ENCODE data around the gene NOCT. TPM values are rescaled to one million over a fixed set of nuclear protein-coding genes. Genes with fewer than 3 reads are reported as not detected.

Gene NOCT
- total RNA-seq, 1 experiment from 2014 or later = 17.1 TPM

GRCh38 chr4:139078926-139079325 is 63.3 kb downstream of the NOCT start:
- in situ Hi-C loops (cut with HindIII; ENCODE audit: low pct_unique_long_range_greater_than_20kb, low sequenced_read_pairs) (no loop called here), intact Hi-C loops (cut with micrococcal nuclease; ENCODE audit: unreplicated experiment) (no loop called here)
- CTCF ChIA-PET = no interaction called here
- peaks cover 2% of the 10 kb centered on the region; the same call in 1 of the 2 replicates for H3K36me3 ChIP-seq (ENCODE audit: control insufficient read depth, insufficient read depth, low read length)
- no peak overlapping the region for H3K27ac ChIP-seq (ENCODE audit: low read length)
- H3K9me3 ChIP-seq (ENCODE audit: control insufficient read depth, insufficient read depth, low read depth, low read length) = no peaks in the 10 kb centered on the region
- no TSS peak for BruUV-seq (replicated peaks)
- DNase-seq (ENCODE audit: low read depth, low spot score) (no peak), ATAC-seq (no peak)
- H3K4me1 ChIP-seq (ENCODE audit: control insufficient read depth, insufficient read depth, low read length) = peaks cover 21% of the 10 kb centered on the region
- H3K4me3 ChIP-seq (ENCODE audit: low read depth in 2 of 2, low read length in 2 of 2) = no peak overlapping the region
- POLR2A ChIA-PET = interaction anchor here (0.6 kb wide), 1 partner anchor 36 kb away, joined by 7 read pairs; no protein-coding TSS in a partner anchor
- TF ChIP-seq SIN3A (IDR thresholded peaks at IDR 0.05; ENCODE audit: borderline replicate concordance, insufficient read depth, low read depth, low read length) (no peak), TCF7L2 (IDR thresholded peaks at IDR 0.05; ENCODE audit: low read depth, low read length) (no peak), REST (IDR thresholded peaks at IDR 0.05; ENCODE audit: insufficient read depth in 1 of 2, low read depth in 2 of 2, low read length in 1 of 2) (no peak), POLR2AphosphoS5 (IDR thresholded peaks at IDR 0.05; ENCODE audit: low read depth, low read length) (no peak)
- TF ChIP-seq, protein P1, sequence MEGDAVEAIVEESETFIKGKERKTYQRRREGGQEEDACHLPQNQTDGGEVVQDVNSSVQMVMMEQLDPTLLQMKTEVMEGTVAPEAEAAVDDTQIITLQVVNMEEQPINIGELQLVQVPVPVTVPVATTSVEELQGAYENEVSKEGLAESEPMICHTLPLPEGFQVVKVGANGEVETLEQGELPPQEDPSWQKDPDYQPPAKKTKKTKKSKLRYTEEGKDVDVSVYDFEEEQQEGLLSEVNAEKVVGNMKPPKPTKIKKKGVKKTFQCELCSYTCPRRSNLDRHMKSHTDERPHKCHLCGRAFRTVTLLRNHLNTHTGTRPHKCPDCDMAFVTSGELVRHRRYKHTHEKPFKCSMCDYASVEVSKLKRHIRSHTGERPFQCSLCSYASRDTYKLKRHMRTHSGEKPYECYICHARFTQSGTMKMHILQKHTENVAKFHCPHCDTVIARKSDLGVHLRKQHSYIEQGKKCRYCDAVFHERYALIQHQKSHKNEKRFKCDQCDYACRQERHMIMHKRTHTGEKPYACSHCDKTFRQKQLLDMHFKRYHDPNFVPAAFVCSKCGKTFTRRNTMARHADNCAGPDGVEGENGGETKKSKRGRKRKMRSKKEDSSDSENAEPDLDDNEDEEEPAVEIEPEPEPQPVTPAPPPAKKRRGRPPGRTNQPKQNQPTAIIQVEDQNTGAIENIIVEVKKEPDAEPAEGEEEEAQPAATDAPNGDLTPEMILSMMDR (IDR thresholded peaks at IDR 0.05) = no peak
- H3K27me3 ChIP-seq (ENCODE audit: control insufficient read depth, insufficient read depth, low read length) = no peaks in the 10 kb centered on the region

- Histone ChIP-seq H3K4me3 (ENCODE audit: low read depth in 2 of 2, low read length in 2 of 2) (peak overlapping the region; percentile 88 to 95), H3K27me3 (ENCODE audit: control insufficient read depth, insufficient read depth, low read length) (no peaks in the 10 kb centered on the region), H3K4me1 (ENCODE audit: control insufficient read depth, insufficient read depth, low read length) (peaks cover 23% of the 10 kb centered on the region), H3K36me3 (ENCODE audit: control insufficient read depth, insufficient read depth, low read length) (peaks cover 2% of the 10 kb centered on the region; the same call in 1 of the 2 replicates), H3K9me3 (ENCODE audit: control insufficient read depth, insufficient read depth, low read depth, low read length) (no peaks in the 10 kb centered on the region), H3K27ac (ENCODE audit: low read length) (peak overlapping the region; percentile 95)
- in situ Hi-C loops (cut with HindIII; ENCODE audit: low pct_unique_long_range_greater_than_20kb, low sequenced_read_pairs) (no loop called here), intact Hi-C loops (cut with micrococcal nuclease; ENCODE audit: unreplicated experiment) (no loop called here)
- peak; percentile 92 for ATAC-seq
- BruUV-seq (replicated peaks) = no TSS peak
- TF ChIP-seq TCF7L2 (IDR thresholded peaks at IDR 0.05; ENCODE audit: low read depth, low read length) (no peak), SIN3A (IDR thresholded peaks at IDR 0.05; ENCODE audit: borderline replicate concordance, insufficient read depth, low read depth, low read length) (peak; percentile 92)
- CTCF ChIA-PET = no interaction called here
- POLR2A ChIA-PET = interaction anchor here (0.6 to 0.7 kb wide), 3 partner anchors 87 to 1667 kb away, joined by 4 to 18 read pairs (median 4); partner anchors contain the start of gene ELF2
- peak; percentile 87 for DNase-seq (ENCODE audit: low read depth, low spot score)
Observed at GRCh38 chr4:139082750-139083606, 67.4 kb downstream of the NOCT start.

DNA sequence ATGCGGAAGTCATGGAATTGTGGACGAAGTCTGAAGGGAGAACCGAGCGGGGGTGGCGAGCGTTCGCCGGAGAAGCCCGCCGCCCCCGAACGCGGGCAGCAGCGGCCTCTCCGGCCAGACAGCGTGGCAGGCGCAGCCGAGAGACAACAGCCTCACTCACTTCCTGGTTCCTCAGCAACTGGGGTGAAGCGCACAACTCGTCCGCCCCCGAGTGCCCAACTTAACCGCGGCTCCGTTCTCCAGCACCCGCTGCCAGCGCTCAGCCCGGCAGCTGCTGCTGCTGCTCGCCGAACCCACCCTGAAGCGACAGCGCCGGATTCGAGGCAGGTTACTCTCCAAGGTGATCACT is 68.0 kb downstream of the NOCT start:
- Histone ChIP-seq H3K9me3 (ENCODE audit: control insufficient read depth, insufficient read depth, low read depth, low read length) (no peaks in the 10 kb centered on the region), H3K27ac (ENCODE audit: low read length) (peak overlapping the region; percentile 95), H3K4me1 (ENCODE audit: control insufficient read depth, insufficient read depth, low read length) (peaks cover 19% of the 10 kb centered on the region), H3K36me3 (ENCODE audit: control insufficient read depth, insufficient read depth, low read length) (peaks cover 2% of the 10 kb centered on the region; the same call in 1 of the 2 replicates), H3K27me3 (ENCODE audit: control insufficient read depth, insufficient read depth, low read length) (no peaks in the 10 kb centered on the region), H3K4me3 (ENCODE audit: low read depth in 2 of 2, low read length in 2 of 2) (peak overlapping the region; percentile 88 to 95)
- in situ Hi-C loops (cut with HindIII; ENCODE audit: low pct_unique_long_range_greater_than_20kb, low sequenced_read_pairs) (no loop called here), intact Hi-C loops (cut with micrococcal nuclease; ENCODE audit: unreplicated experiment) (no loop called here)
- ChIA-PET CTCF (no interaction called here), POLR2A (no interaction called here)
- peak; percentile 51; the same call in 1 of the 2 replicates for TF ChIP-seq SIN3A (IDR thresholded peaks at IDR 0.05; ENCODE audit: borderline replicate concordance, insufficient read depth, low read depth, low read length)
- TF ChIP-seq TCF7L2 (IDR thresholded peaks at IDR 0.05; ENCODE audit: low read depth, low read length) = no peak
- ATAC-seq (peak; percentile 30), DNase-seq (ENCODE audit: low read depth, low spot score) (peak; percentile 36)
- BruUV-seq (replicated peaks) = no TSS peak

Data from Panc1 (cell line).